Vagina (tissue), 2 donors: ENCODE data around the gene LTA. TPM values are rescaled to one million over a fixed set of nuclear protein-coding genes. Genes with fewer than 3 reads are reported as not detected.

Experiments
- DNase-seq, 2 donors: peaks; one replicate each; pipeline ENCODE4 v3.0.0-alpha.2; 2017; ENCODE audit errors: extremely low spot score in 2 of 2
- H3K27ac ChIP-seq: fragments of 200-600 bp; sonication (generic); one replicate; pipeline ENCODE4 v1.5.1; 2019
- H3K27me3 ChIP-seq: fragments of 200-600 bp; sonication (generic); one replicate; pipeline ENCODE4 v1.5.1; 2019
- H3K36me3 ChIP-seq, 2 donors: fragments of 200-600 bp; sonication (generic); one replicate each; pipeline ENCODE4 v1.5.1; 2017 to 2019
- H3K4me1 ChIP-seq: fragments of 200-600 bp; sonication (generic); one replicate; pipeline ENCODE4 v1.5.1; 2019
- H3K4me3 ChIP-seq, 2 donors: fragments of 200-600 bp; sonication (generic); 1 replicate in 1 of 2; 2 replicates in 1 of 2; pipeline ENCODE4 v1.5.1; 2016 to 2019
- H3K9me3 ChIP-seq: fragments of 200-600 bp; sonication (generic); one replicate; pipeline ENCODE4 v1.5.1; 2019
- POLR2A ChIP-seq, 2 donors: fragments of 450-650 bp; IDR thresholded peaks; one replicate each; pipeline ENCODE4 v1.6.1; 2017; ENCODE audit warnings: antibody characterized with exemption in 2 of 2, mild to moderate bottlenecking in 2 of 2, moderate library complexity in 2 of 2
- POLR2AphosphoS5 ChIP-seq, 2 donors: sonication (generic); formaldehyde crosslinking; IDR thresholded peaks; one replicate each; pipeline ENCODE4 v1.9.0; 2017; ENCODE audit warnings: antibody characterized with exemption in 2 of 2, mild to moderate bottlenecking in 2 of 2, low read depth in 1 of 2; ENCODE audit not compliant: insufficient read depth in 1 of 2
- intact Hi-C: fragments of 100-400 bp; cut with DNase I; formaldehyde crosslinking; loops from one replicate; pipeline ENCODE4 v1.15.1; 2023
- total RNA-seq: library from RNA; depleted of rRNA; stranded (reverse); fragments of >200 nt; gene quantifications from one replicate; pipeline ENCODE4 v1.2.3, GENCODE V29; 2016
- TF ChIP-seq, protein P1 (sequence below), 3 experiments: fragments of 450-650 bp in 2 of 3; fragments of 200-600 bp in 1 of 3; sonication (generic) in 1 of 3; IDR thresholded peaks; one replicate each; pipeline ENCODE4 v1.5.1; 2017 to 2019; ENCODE audit warnings: antibody characterized with exemption in 3 of 3, mild to moderate bottlenecking in 2 of 3, moderate library complexity in 2 of 3

LTA gene
- total RNA-seq, 1 donor from 2014 or later, result not detected

DNA sequence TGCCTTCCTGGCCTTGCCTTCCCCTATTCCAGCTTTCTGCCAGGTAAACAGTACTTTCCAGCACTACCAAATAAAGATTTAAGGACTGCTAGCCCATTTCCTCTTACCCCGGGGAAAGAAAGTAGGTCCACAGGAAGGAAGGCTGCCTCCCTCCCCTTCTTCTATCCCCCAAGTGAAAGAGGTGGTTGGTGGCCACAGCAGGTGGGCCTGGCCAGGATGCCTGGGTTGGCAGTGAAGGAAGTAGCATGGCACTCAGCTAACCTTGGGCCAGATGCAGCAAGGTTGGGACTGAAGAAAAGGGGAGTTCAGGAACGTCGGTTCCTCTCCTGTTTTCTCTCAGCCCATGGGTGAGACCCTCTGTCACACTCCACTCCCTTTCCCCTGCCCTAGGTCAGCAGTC, 15.8 kb upstream of the LTA start:
- DNase-seq, result no peak
- TF ChIP-seq POLR2AphosphoS5 (IDR thresholded peaks at IDR 0.05; ENCODE audit: insufficient read depth in 1 of 2, low read depth in 1 of 2), result no peak
- TF ChIP-seq, protein P1, sequence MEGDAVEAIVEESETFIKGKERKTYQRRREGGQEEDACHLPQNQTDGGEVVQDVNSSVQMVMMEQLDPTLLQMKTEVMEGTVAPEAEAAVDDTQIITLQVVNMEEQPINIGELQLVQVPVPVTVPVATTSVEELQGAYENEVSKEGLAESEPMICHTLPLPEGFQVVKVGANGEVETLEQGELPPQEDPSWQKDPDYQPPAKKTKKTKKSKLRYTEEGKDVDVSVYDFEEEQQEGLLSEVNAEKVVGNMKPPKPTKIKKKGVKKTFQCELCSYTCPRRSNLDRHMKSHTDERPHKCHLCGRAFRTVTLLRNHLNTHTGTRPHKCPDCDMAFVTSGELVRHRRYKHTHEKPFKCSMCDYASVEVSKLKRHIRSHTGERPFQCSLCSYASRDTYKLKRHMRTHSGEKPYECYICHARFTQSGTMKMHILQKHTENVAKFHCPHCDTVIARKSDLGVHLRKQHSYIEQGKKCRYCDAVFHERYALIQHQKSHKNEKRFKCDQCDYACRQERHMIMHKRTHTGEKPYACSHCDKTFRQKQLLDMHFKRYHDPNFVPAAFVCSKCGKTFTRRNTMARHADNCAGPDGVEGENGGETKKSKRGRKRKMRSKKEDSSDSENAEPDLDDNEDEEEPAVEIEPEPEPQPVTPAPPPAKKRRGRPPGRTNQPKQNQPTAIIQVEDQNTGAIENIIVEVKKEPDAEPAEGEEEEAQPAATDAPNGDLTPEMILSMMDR (IDR thresholded peaks at IDR 0.05), result no peak
- no peak for TF ChIP-seq POLR2A (IDR thresholded peaks at IDR 0.05)
- Histone ChIP-seq H3K4me1 (peaks cover 23% of the 10 kb centered on the region), H3K36me3 (peaks cover 0 to 31% of the 10 kb centered on the region in 2 donors), H3K9me3 (no peaks in the 10 kb centered on the region), H3K27ac (no peak overlapping the region), H3K27me3 (no peaks in the 10 kb centered on the region), H3K4me3 (no peak overlapping the region)
- intact Hi-C loops, result no loop called here

DNA sequence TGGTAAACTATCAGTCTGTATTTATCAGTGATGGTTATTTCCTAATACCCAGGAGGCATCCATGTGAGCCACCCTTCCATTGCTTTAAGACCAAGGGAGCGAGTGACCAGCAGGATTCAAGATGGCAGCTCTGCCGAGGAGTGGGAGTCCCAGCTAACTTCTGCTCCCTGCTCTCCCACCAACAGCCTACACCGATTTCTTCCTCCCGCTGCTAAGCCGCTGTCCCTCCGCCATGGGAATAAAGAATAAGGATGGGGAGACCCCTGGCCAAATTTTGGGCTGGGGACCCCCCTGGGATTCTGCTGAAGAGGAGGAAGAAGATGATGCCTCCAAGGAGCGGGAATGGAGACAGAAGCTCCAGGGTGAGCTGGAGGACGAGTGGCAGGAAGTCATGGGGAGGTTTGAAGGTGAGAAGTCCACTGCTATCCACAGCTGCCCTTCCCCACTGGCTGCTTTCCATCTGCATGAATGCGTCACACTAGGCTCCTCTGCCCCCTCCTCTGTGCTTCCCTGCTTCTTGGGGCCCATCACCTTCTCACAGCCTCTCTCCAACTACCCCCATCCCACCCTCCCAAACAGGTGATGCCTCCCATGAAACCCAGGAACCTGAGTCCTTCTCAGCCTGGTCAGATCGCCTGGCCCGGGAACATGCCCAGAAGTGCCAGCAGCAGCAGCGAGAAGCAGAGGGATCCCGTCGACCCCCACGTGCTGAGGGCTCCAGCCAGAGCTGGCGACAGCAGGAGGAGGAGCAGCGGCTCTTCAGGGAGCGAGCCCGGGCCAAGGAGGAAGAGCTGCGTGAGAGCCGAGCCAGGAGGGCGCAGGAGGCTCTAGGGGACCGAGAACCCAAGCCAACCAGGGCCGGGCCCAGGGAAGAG, 14.4 kb upstream of the LTA start:
- intact Hi-C loops, result no loop called here
- Histone ChIP-seq H3K9me3 (no peaks in the 10 kb centered on the region), H3K4me1 (peaks cover 23% of the 10 kb centered on the region), H3K27ac (no peak overlapping the region), H3K27me3 (no peaks in the 10 kb centered on the region), H3K4me3 (no peak overlapping the region), H3K36me3 (peaks cover 0 to 31% of the 10 kb centered on the region in 2 donors)
- TF ChIP-seq POLR2A (IDR thresholded peaks at IDR 0.05) (no peak), POLR2AphosphoS5 (IDR thresholded peaks at IDR 0.05; ENCODE audit: insufficient read depth in 1 of 2, low read depth in 1 of 2) (no peak)
- TF ChIP-seq, protein P1 (IDR thresholded peaks at IDR 0.05), result no peak
- DNase-seq, result no peak

DNA sequence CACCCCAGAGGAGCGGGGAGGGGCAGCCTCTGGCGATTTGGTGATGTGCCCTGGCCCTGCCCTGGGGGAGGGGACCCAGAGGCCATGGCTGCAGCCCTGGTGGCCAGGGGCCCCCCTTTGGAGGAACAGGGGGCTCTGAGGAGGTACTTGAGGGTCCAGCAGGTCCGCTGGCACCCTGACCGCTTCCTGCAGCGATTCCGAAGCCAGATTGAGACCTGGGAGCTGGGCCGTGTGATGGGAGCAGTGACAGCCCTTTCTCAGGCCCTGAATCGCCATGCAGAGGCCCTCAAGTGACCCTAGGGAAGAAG, 13.8 kb upstream of the LTA start:
- Histone ChIP-seq H3K9me3 (no peaks in the 10 kb centered on the region), H3K36me3 (peaks cover 0 to 31% of the 10 kb centered on the region in 2 donors), H3K27ac (no peak overlapping the region), H3K4me3 (no peak overlapping the region), H3K4me1 (peaks cover 23% of the 10 kb centered on the region), H3K27me3 (no peaks in the 10 kb centered on the region)
- intact Hi-C loops, result no loop called here
- no peak for DNase-seq
- TF ChIP-seq POLR2AphosphoS5 (IDR thresholded peaks at IDR 0.05; ENCODE audit: insufficient read depth in 1 of 2, low read depth in 1 of 2), result no peak
- TF ChIP-seq, protein P1 (IDR thresholded peaks at IDR 0.05), result no peak

DNA sequence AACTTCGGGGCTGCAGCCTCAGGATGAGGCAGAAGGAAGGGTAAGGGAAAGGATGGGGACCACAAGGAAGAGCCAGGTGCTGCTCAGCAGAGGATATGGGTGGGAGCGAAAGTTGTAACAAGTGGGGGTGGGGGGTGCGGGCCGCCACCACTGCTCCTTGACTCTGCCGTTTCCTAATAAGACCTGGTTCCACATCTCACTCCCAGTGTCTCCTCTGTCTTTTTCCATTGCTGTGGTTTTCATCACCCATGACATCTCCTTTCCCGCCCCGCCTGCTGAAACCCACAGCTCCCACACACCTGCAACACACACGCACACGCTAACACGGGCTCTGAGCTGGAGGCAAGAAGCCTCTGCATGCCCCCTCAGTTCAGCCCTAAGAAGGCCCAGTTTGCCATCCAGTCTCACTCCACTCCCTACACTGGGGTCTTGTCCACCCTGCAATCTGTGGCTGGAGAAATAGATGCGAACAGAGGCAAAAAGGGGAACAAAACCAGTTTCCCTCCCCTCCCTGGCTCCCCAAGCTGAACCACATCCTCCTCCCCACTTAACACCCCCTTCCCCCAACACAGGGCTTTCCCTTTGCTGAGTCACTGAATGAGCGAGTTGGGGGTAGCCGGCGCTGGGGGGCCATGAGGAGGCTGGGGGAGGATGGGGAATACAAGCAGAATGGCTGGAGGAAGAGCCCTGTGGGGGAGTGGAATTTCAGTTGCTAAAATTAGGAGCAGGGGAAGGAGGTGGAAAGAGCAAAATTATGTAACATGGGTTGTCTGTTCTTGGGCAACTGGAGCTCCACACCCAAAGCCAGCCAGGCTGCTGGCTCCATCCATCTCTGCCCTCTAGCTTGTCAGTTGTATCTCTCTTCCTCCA, 13.2 kb upstream of the LTA start:
- Histone ChIP-seq H3K4me1 (peaks cover 23% of the 10 kb centered on the region), H3K36me3 (peaks cover 0 to 31% of the 10 kb centered on the region in 2 donors), H3K4me3 (no peak overlapping the region), H3K27me3 (no peaks in the 10 kb centered on the region), H3K27ac (peak overlapping the region; percentile 18), H3K9me3 (no peaks in the 10 kb centered on the region)
- TF ChIP-seq POLR2A (IDR thresholded peaks at IDR 0.05) (no peak), POLR2AphosphoS5 (IDR thresholded peaks at IDR 0.05; ENCODE audit: insufficient read depth in 1 of 2, low read depth in 1 of 2) (no peak)
- TF ChIP-seq, protein P1 (IDR thresholded peaks at IDR 0.05), result no peak
- no peak for DNase-seq
- intact Hi-C loops, result no loop called here
